Neural progenitor cell (in vitro differentiated cells): ENCODE results near the gene PRDM16. TPM values are rescaled to one million over a fixed set of nuclear protein-coding genes. Genes with fewer than 3 reads are reported as not detected.

Experiments used
- DNase-seq: peaks from one replicate; pipeline ENCODE4 v3.0.0-alpha.2; 2016; ENCODE audit warnings: low spot score
- H2AFZ ChIP-seq: fragments of 200-600 bp; sonication (generic); replicated peaks from 2 replicates; pipeline ENCODE4 v1.6.1; 2016; ENCODE audit warnings: antibody characterized with exemption
- H3F3A ChIP-seq: fragments of 200-600 bp; sonication (generic); 2 replicates; pipeline ENCODE4 v1.6.1; 2016; ENCODE audit warnings: antibody characterized with exemption, low read depth
- H3K27ac ChIP-seq: fragments of 200-600 bp; sonication (generic); 2 replicates; pipeline ENCODE4 v1.5.1; 2016; ENCODE audit warnings: mild to moderate bottlenecking
- H3K27me3 ChIP-seq: fragments of 200-600 bp; sonication (generic); 2 replicates; pipeline ENCODE4 v1.6.1; 2016; ENCODE audit warnings: mild to moderate bottlenecking, moderate library complexity
- H3K36me3 ChIP-seq: fragments of 200-600 bp; sonication (generic); 2 replicates; pipeline ENCODE4 v1.5.1; 2016
- H3K4me1 ChIP-seq: fragments of 200-600 bp; sonication (generic); 2 replicates; pipeline ENCODE4 v1.6.1; 2016; ENCODE audit warnings: mixed run types
- H3K4me2 ChIP-seq: fragments of 200-600 bp; sonication (generic); 2 replicates; pipeline ENCODE4 v1.6.1; 2016
- H3K4me3 ChIP-seq: fragments of 200-600 bp; sonication (generic); 2 replicates; pipeline ENCODE4 v1.5.1; 2016
- H3K79me2 ChIP-seq: fragments of 200-600 bp; sonication (generic); 2 replicates; pipeline ENCODE4 v1.6.1; 2016; ENCODE audit warnings: low read depth
- H3K9ac ChIP-seq: fragments of 200-600 bp; sonication (generic); 2 replicates; pipeline ENCODE4 v1.6.1; 2016
- H3K9me3 ChIP-seq: fragments of 200-600 bp; sonication (generic); 2 replicates; pipeline ENCODE4 v1.5.1; 2016; ENCODE audit warnings: low read depth
- H4K20me1 ChIP-seq: fragments of 200-600 bp; sonication (generic); 2 replicates; pipeline ENCODE4 v1.6.1; 2016; ENCODE audit warnings: low read depth
- H3K27ac Mint-ChIP-seq: 3 replicates; pipeline ENCODE4 v1.8.0; 2021; ENCODE audit warnings: mixed read lengths
- H3K27me3 Mint-ChIP-seq: 2 replicates; pipeline ENCODE4 v1.8.0; 2022; ENCODE audit warnings: low read depth, mild to moderate bottlenecking, inconsistent platforms, moderate library complexity, mixed read lengths; ENCODE audit not compliant: insufficient read depth
- H3K36me3 Mint-ChIP-seq: 3 replicates; pipeline ENCODE4 v1.8.0; 2021; ENCODE audit warnings: mixed read lengths
- H3K4me1 Mint-ChIP-seq: 3 replicates; pipeline ENCODE4 v1.8.0; 2021; ENCODE audit warnings: mixed read lengths
- H3K4me3 Mint-ChIP-seq: 3 replicates; pipeline ENCODE4 v1.8.0; 2021; ENCODE audit warnings: mild to moderate bottlenecking, moderate library complexity, mixed read lengths
- H3K9me3 Mint-ChIP-seq: 3 replicates; pipeline ENCODE4 v1.8.0; 2020; ENCODE audit warnings: mixed read lengths
- EZH2 ChIP-seq: fragments of 200-600 bp; sonication (generic); IDR thresholded peaks from 2 replicates; pipeline ENCODE4 v1.6.1; 2017; ENCODE audit warnings: antibody characterized with exemption, mild to moderate bottlenecking, moderate library complexity
- EZH2phosphoT487 ChIP-seq: fragments of 200-600 bp; sonication (generic); IDR thresholded peaks from 2 replicates; pipeline ENCODE4 v1.6.1; 2017; ENCODE audit warnings: antibody characterized with exemption
- total RNA-seq: library from RNA; depleted of rRNA; stranded (reverse); fragments of >200 nt; gene quantifications from 2 replicates; pipeline ENCODE4 v1.2.3, GENCODE V29; 2015; ENCODE audit warnings: low replicate concordance
- TF ChIP-seq, protein P1 (sequence below): fragments of 200-600 bp; sonication (generic); IDR thresholded peaks from 2 replicates; pipeline ENCODE4 v1.5.1; 2017; ENCODE audit warnings: antibody characterized with exemption, mild to moderate bottlenecking

PRDM16 gene
- total RNA-seq, 1 donor from 2014 or later, result 1.9 TPM

DNA sequence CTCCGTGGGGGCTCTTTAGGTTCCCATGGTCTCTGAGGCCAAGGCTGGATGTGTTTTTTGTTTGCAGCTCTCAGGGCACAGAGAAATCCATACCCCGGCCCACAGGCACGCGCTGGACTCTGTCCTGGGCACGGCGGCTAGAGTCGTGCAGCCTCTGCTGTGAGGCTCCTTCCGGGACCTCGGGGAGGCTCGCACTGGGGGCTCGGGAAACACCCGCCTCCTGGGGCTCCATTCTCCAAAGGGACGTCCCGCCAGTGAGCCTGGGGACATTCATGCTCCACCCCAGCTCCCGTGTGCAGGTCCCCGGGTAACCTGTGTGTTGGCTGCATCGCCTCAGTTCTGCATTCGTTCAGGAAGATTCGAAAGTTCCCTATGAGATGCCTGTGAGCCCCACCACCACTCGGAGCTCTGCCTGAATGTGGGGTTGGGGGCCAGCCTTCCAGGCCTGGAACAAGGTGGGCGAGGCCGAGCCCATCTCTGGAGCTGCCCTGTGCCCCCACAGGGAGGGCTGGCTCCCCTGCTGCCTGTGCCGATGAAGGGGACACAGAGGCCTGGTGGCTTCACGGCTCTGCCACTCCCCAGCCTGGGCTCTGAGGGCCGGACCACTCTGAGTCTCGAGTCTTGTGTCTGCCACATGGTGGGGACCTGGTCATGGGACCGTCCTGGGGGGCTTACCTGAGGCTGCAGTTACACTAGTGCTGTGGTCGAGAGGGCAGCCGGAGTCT lies 203.5 kb downstream of the PRDM16 start:
- Histone ChIP-seq H3K4me2 (no peak overlapping the region), H2AFZ (no peak overlapping the region), H3K4me1 (peaks cover 9% of the 10 kb centered on the region), H3K79me2 (no peaks in the 10 kb centered on the region), H3K36me3 (no peaks in the 10 kb centered on the region), H3K27me3 (no peaks in the 10 kb centered on the region), H4K20me1 (no peaks in the 10 kb centered on the region), H3K9ac (no peak overlapping the region), H3F3A (no peaks in the 10 kb centered on the region), H3K27ac (no peak overlapping the region), H3K9me3 (no peaks in the 10 kb centered on the region), H3K4me3 (no peak overlapping the region)
- Mint-ChIP-seq H3K27me3 (peaks cover 3% of the 10 kb centered on the region), H3K4me1 (peaks cover 27% of the 10 kb centered on the region), H3K27ac (no peak overlapping the region), H3K4me3 (no peak overlapping the region), H3K36me3 (no peaks in the 10 kb centered on the region), H3K9me3 (no peaks in the 10 kb centered on the region)
- TF ChIP-seq EZH2, result no peak
- no peak for TF ChIP-seq EZH2phosphoT487
- TF ChIP-seq, protein P1, sequence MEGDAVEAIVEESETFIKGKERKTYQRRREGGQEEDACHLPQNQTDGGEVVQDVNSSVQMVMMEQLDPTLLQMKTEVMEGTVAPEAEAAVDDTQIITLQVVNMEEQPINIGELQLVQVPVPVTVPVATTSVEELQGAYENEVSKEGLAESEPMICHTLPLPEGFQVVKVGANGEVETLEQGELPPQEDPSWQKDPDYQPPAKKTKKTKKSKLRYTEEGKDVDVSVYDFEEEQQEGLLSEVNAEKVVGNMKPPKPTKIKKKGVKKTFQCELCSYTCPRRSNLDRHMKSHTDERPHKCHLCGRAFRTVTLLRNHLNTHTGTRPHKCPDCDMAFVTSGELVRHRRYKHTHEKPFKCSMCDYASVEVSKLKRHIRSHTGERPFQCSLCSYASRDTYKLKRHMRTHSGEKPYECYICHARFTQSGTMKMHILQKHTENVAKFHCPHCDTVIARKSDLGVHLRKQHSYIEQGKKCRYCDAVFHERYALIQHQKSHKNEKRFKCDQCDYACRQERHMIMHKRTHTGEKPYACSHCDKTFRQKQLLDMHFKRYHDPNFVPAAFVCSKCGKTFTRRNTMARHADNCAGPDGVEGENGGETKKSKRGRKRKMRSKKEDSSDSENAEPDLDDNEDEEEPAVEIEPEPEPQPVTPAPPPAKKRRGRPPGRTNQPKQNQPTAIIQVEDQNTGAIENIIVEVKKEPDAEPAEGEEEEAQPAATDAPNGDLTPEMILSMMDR, result no peak
- DNase-seq, result no peak

DNA sequence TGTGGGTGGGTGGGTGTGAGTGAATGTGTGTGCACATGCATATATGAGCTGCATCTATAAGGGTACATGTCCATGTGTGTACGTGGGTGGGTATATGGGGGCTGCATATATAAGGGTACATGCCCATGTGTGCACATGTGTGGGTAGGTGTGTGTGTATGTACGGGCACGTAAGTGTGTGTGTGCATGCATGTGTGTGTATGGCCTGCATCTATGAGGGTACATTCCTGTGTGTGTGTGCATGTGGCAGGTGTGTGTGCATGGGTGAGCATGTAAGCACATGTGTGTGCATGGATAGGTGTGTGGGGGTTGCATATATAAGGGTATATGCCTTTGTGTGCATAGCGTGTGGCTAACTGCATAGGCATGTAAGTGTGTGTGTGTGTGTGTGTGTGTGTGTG lies 204.4 kb downstream of the PRDM16 start:
- Mint-ChIP-seq H3K36me3 (no peaks in the 10 kb centered on the region), H3K9me3 (no peaks in the 10 kb centered on the region), H3K27ac (peak overlapping the region; percentile 31), H3K4me1 (peaks cover 34% of the 10 kb centered on the region), H3K4me3 (no peak overlapping the region), H3K27me3 (peaks cover 2% of the 10 kb centered on the region)
- H3K4me2 ChIP-seq, result no peak overlapping the region
- no peak for DNase-seq
- no peaks in the 10 kb centered on the region for H3K36me3 ChIP-seq
- H3K4me1 ChIP-seq, result no peaks in the 10 kb centered on the region
- H3K9me3 ChIP-seq, result no peaks in the 10 kb centered on the region
- H2AFZ ChIP-seq, result no peak overlapping the region
- no peak overlapping the region for H3K9ac ChIP-seq
- H3K27ac ChIP-seq, result no peak overlapping the region
- no peaks in the 10 kb centered on the region for H4K20me1 ChIP-seq
- H3K27me3 ChIP-seq, result no peaks in the 10 kb centered on the region
- no peak for TF ChIP-seq EZH2
- TF ChIP-seq EZH2phosphoT487, result no peak
- TF ChIP-seq, protein P1, result no peak
- H3F3A ChIP-seq, result no peaks in the 10 kb centered on the region
- H3K4me3 ChIP-seq, result no peak overlapping the region
- no peaks in the 10 kb centered on the region for H3K79me2 ChIP-seq

DNA sequence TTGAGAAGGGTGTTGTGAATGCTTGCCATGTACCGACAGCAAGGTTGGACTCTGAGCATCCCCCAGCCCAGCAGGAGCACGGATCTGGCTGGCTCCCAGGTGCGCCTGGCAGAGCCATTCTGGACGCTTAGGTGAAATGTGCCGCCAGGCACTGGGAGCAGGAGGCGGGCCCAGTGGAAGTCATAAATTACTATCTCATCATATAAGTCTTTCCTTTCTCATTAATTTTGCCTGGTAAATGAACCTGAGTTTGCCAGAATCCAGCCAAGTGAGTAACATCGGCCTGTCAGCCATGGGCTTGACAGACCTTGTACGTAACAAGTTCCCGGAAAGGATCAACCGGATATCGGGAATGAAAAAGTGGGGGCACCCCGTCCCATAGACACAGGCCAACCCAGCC lies 206.0 kb downstream of the PRDM16 start:
- H3K27me3 Mint-ChIP-seq, result peaks cover 2% of the 10 kb centered on the region
- Histone ChIP-seq H3K79me2 (no peaks in the 10 kb centered on the region), H3K4me2 (no peak overlapping the region), H3K4me1 (peaks cover 4% of the 10 kb centered on the region), H3K27me3 (no peaks in the 10 kb centered on the region), H2AFZ (no peak overlapping the region), H3K9ac (no peak overlapping the region), H3K9me3 (no peaks in the 10 kb centered on the region), H3K36me3 (no peaks in the 10 kb centered on the region), H3K4me3 (no peak overlapping the region), H4K20me1 (no peaks in the 10 kb centered on the region), H3F3A (no peaks in the 10 kb centered on the region), H3K27ac (no peak overlapping the region)
- no peaks in the 10 kb centered on the region for H3K36me3 Mint-ChIP-seq
- no peaks in the 10 kb centered on the region for H3K9me3 Mint-ChIP-seq
- TF ChIP-seq EZH2 (no peak), EZH2phosphoT487 (no peak)
- TF ChIP-seq, protein P1, result no peak
- H3K4me3 Mint-ChIP-seq, result no peak overlapping the region
- peaks cover 34% of the 10 kb centered on the region for H3K4me1 Mint-ChIP-seq
- no peak for DNase-seq
- H3K27ac Mint-ChIP-seq, result peak overlapping the region; percentile 24
